NCI-H446 (cell line): ENCODE results near the gene CACNA2D3.

Experiments
- DNase-seq, 2 experiments: peaks; one replicate each; lab custom pipeline; 2025; lab: John Stamatoyannopoulos, UW

Gene CACNA2D3

GRCh38 chr3:54849360-54849759 is 727.0 kb downstream of the CACNA2D3 start:
- no peak for DNase-seq

GRCh38 chr3:54850484-54851018 is 728.2 kb downstream of the CACNA2D3 start:
- DNase-seq, result no peak

- peak in 1 of 2 experiments; percentile 36 for DNase-seq
Observed at GRCh38 chr3:54853573-54854404, 731.4 kb downstream of the CACNA2D3 start.

- no peak for DNase-seq
Observed at GRCh38 chr3:54856271-54856670, 733.9 kb downstream of the CACNA2D3 start.

GRCh38 chr3:54857343-54857742 is 735.0 kb downstream of the CACNA2D3 start:
- DNase-seq, result no peak

- DNase-seq, result no peak
Observed at GRCh38 chr3:54858093-54858785, 735.9 kb downstream of the CACNA2D3 start.

GRCh38 chr3:54859184-54859583 is 736.8 kb downstream of the CACNA2D3 start:
- DNase-seq, result no peak

- DNase-seq, result no peak
Observed at GRCh38 chr3:54861248-54862067, 739.1 kb downstream of the CACNA2D3 start.

GRCh38 chr3:54862526-54862925 is 740.2 kb downstream of the CACNA2D3 start:
- DNase-seq, result no peak

GRCh38 chr3:54863366-54863765 is 741.0 kb downstream of the CACNA2D3 start:
- DNase-seq, result no peak

- DNase-seq, result no peak
Observed at GRCh38 chr3:54863786-54864185, 741.4 kb downstream of the CACNA2D3 start.

- no peak for DNase-seq
Observed at GRCh38 chr3:54865316-54865715, 743.0 kb downstream of the CACNA2D3 start.

GRCh38 chr3:54866251-54866650 is 743.9 kb downstream of the CACNA2D3 start:
- no peak for DNase-seq

- DNase-seq, result peak in 1 of 2 experiments; percentile 0
Observed at GRCh38 chr3:54870423-54870822, 748.1 kb downstream of the CACNA2D3 start.

GRCh38 chr3:54871867-54872266 is 749.5 kb downstream of the CACNA2D3 start:
- no peak for DNase-seq

- DNase-seq, result no peak
Observed at GRCh38 chr3:54873059-54874010, 751.0 kb downstream of the CACNA2D3 start.

GRCh38 chr3:54874816-54875556 is 752.6 kb downstream of the CACNA2D3 start:
- DNase-seq, result no peak

- no peak for DNase-seq
Observed at GRCh38 chr3:54875596-54876268, 753.4 kb downstream of the CACNA2D3 start.

GRCh38 chr3:54876694-54877093 is 754.3 kb downstream of the CACNA2D3 start:
- no peak for DNase-seq

- DNase-seq, result no peak
Observed at GRCh38 chr3:54877730-54878129, 755.4 kb downstream of the CACNA2D3 start.
